DMS153 (cell line): ENCODE results near the gene MYH14.
"Not testable (repeated sequence)": the region's sequence is repeated elsewhere in the genome, so short reads cannot be mapped to it uniquely, and the experiment has no call there.

Experiments used
- DNase-seq: peaks from one replicate; lab custom pipeline; 2025; lab: John Stamatoyannopoulos, UW

Gene MYH14

DNA sequence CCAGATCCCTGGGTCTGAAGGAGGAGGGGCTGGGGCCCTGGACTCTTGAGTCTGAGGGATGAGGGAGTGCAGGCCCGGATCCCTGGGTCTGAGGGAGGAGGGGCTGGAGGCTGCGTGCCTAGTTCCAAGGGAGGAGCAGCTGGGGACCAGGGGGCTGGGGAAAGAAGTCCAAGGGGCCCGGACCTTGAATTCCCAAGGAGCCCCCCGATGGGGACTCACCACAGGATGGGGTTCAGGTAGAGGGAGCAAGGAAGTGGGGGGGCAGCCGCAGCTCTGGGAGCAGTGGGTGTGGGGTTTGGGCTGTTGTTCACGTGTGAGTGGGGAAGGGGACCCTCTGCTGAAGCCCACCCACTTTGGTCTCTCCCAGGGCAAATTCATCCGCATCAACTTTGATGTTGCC, 23.1 kb downstream of the MYH14 start:
- DNase-seq, result no peak

DNA sequence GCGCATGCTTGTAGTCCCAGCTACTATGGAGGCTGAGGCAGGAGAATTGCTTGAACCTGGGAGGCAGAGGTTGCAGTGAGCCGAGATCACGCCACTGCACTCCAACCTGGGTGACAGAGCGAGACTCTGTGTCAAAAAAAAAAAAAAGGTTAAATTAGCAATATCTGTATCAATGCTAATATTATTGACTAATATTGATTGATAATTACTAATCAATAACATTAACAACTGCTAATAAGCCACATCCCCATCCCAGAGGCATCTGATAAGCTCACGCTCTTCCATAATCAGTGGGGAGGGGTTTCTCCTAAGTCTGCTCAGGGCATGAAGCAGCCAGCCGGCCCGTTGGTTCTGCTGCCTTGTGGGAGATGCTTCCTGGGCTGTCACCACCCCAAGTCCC, 24.7 kb downstream of the MYH14 start:
- DNase-seq, result not testable (repeated sequence)

DNA sequence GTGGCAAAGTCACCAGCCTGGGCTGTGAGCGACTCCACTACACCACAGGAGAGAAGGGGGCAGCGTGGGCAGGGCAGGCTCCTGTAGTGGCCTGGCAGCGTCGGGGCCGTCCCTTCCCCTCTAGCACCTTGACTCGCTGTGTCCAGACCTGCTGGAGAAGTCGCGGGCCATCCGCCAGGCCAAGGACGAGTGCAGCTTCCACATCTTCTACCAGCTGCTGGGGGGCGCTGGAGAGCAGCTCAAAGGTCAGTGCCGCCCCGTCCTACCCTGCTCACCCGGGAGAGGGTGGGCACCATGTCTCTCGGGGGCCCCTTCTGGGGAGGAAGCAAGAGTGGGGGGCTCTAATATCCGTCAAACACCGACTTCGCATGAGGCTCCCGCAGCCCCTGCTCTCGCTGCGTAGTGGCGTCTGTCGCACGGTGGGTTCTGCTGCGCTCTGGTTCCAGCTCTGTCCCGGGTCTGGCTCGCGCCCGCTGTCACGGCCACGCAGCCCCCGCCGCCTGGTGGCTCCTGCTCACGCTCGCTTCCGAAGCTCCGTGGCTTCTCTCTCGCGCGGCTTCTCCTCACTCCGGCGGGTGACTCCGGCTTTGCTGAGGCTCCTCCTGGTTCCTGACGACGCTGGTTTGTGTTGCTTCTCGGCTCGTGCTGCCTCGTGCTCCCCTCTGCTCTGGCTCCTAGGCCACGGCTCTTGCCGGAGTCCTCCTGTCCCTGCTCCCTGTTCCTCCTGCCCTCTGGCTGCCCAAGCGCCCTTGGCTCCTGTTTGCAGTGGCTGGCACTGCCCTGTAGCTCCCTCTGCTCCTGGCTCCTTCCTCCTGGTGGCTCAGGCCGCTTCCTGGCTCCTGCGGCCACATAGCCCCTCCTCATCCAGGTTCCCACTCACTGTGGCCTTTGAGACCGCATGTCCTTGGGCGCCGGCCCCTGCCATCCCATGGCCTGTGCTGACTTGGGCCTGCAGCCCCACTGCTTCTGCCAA, 27.2 kb downstream of the MYH14 start:
- DNase-seq, result no peak

DNA sequence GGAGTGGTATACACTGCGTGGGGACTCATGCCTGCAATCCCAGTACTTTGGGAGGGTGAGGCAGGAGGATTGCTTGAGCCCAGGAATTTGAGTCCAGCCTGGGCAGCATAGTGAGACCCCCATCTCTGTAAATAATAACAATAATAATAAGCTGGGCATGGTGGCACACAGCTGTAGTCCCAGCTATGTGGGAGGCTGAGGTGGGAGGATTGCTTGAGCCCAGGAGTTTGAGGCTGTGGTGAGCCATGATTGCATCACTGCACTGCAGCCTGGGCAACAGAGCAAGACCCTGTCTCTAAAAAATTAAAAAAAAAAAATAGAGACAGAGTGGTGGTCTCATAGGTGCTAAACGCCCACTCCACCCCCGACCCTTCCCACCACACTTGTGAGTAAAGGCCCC, 28.0 kb downstream of the MYH14 start:
- DNase-seq, result not testable (repeated sequence)

DNA sequence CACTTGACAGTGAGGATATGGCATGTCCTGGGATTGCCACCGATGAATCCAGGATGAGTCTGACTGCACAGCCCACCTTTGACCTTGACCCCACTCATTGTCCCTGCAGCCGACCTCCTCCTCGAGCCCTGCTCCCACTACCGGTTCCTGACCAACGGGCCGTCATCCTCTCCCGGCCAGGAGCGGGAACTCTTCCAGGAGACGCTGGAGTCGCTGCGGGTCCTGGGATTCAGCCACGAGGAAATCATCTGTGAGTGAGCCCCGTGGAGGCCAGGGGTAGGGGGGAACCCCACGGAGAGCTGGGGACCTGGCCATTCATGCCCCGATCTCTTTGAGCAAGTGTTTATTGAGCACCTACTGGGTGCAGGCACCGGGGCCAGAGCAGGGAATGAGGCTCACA, 28.4 kb downstream of the MYH14 start:
- no peak for DNase-seq

DNA sequence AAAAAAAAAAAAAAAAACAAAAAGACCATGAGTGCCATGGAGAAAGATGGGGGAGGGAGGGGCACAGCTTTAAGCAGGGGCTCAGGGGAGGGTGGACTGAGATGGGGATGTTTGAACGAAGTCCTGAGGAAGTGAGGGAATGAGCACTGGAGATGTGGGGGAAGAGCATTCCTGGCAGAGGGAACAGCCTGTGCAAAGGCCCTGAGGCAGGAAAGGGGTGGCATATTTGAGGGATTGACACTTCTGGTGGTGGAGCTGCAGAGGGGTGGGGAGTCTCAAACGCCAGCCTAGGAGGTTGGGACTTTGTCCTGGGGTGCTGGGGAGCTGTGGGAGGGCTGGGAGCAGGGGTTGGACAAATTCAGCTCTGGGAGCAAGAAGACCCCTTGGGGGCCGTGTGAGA, 29.2 kb downstream of the MYH14 start:
- no peak for DNase-seq

DNA sequence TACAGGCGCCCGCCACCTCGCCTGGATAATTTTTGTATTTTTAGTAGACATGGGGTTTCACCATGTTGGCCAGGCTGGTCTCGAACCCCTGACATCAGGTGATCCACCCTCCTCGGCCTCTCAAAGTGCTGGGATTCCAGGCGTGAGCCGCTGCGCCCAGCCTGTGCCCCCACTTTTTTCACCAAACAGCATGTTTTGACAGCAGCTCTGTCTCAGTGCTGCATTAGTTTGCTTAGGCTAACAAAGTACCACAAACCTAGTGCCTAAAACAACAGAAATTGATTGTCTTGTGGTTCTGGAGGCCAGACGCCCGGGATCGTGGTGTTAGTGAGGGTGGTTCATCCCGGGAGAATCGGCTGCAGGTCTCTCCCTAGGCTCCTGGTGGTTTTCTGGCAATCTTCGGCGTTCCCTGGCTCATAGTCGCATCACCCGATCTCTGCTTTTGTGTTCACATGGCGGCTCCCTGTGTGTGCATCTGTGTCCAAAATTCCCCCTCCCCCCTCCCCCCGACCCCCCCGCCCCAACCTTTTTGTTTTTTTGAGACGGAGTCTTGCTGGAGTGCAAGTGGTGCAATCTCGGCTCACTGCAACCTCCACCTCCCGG, 30.0 kb downstream of the MYH14 start:
- no peak for DNase-seq

DNA sequence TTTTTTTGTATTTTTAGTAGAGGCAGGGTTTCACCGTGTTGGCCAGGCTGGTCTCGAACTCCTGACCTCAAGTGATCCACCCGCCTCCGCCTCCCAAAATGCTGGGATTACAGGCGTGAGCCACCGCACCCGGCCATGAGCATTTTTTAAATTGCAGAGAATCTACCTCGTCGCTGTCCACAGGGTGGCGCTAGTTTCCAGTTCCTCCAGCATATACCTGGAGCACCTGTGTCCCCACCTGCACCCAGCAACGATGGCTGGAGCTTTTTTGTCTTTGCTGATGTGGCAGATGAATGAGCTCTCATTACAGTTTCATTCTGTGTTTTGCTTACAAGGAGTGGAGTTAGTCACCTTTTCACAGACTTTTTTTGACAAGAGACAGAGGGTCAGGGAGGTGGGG, 34.1 kb downstream of the MYH14 start:
- DNase-seq, result not testable (repeated sequence)

DNA sequence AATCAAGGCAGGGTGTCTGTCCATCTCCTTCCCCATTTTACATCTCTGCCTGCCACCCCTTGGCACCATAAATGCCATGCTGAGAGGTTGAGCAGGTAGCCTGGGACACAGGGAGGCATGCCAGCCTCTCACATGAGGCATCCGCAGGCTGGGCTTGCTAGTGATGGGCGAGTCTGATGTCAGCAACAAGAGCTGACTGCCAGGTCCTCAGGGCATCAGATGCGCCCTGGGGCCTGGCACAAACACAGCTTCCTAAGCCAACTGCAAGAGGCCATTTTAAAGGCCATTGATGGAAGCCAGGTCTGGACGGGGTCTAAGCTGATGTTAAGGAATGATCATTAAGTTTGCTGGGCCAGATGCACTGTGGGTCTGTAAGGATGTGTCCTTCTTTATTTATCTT, 34.6 kb downstream of the MYH14 start:
- DNase-seq, result no peak

DNA sequence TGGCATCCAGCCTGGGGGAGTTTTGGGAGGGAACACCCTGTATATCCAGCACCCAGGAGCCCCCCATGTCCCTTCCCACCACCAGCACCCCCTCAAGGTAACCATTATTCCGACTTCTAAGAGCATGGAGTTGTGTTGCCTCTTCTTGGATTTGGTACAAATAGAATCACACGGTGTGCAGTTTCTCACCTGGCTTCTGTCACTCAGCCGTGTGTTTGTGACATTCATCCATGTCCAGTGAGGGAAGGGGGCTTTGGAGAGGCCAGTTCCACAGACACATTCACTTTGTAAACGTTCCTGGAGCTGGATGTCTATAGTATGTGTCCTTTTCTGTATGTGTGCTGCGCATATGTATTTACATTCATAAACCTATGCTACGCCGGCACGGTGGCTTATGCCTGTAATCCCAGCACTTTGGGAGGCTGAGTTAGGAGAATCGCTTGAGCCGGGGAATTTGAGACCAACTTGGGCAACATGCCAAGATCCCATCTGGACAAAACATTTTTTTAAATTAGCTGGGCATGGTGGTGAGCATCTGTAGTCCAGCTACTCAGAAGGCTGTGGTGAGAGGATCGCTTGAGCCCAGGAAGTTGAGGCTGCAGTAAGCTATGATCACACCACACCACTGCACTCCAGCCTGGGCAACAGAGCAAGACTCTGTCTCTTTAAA, 36.6 kb downstream of the MYH14 start:
- no peak for DNase-seq

DNA sequence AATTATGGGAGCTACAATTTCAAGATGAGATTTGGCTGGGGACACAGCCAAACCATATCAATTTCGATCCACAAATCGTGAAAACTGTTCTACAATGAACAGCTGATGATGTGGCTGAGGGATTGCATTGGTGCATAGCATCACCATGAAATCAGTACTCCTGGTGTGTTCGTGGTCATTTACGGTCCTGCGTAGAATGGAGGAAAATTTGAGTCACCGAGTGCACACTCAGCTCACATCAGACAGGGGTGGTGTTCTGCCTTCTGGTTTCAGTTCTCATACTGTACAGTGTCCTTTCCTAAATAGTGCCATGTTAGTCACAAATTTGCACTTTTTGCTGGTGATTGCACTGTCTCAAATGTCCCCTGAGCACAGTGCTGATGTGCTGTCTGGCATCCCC, 39.2 kb downstream of the MYH14 start:
- DNase-seq, result no peak

DNA sequence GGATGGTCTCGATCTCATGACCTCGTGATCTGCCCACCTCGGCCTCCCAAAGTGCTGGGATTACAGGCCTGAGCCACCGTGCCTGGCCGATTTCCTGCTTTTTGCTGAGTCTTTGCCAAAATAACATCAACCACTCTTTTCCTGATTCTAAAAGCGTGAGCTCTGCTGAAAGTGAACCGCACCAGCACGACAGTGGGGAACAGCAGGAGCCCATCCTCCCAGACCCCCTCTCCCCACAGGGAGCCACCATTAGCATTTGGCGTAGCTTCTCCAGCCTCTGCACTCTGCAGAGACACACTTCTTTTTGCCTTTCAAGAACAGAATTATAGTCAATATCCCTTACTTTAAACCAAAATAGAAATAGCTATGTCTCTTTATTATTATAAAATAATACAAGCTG, 41.3 kb downstream of the MYH14 start:
- DNase-seq, result no peak

DNA sequence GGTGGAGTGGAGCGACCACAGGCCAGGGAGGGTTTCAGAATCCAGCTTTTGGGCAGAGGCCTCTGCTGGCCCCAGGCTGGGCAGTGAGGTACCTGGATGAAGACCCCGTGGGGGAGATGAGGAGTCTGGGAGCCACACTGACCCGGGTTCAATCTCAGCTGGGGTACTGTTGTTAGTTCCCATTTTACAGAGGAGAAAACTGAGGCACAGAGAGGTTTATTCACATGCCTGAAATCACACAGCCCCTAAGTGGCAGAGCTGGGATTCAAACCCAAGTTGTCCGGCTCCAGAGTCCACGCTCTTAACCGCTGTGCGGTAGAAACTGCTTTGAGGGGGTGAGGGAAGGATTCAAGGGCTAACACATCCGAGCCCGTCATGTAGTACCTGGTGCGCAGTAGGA, 45.0 kb downstream of the MYH14 start:
- DNase-seq, result no peak

DNA sequence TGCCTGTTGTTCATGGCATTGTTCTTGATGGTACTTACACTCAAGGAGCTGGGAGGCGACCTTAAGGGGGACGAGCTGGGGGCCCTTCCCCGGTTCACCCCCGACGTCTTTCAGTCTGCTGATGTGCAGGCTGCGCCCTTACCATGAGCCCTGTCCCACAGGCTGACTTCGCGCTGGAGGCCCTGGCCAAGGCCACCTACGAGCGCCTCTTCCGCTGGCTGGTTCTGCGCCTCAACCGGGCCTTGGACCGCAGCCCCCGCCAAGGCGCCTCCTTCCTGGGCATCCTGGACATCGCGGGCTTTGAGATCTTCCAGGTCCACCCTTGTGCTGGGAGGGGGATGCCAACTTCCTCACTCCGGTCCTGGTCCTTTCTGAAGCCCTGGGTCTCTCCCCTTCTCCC, 45.4 kb downstream of the MYH14 start:
- no peak for DNase-seq

DNA sequence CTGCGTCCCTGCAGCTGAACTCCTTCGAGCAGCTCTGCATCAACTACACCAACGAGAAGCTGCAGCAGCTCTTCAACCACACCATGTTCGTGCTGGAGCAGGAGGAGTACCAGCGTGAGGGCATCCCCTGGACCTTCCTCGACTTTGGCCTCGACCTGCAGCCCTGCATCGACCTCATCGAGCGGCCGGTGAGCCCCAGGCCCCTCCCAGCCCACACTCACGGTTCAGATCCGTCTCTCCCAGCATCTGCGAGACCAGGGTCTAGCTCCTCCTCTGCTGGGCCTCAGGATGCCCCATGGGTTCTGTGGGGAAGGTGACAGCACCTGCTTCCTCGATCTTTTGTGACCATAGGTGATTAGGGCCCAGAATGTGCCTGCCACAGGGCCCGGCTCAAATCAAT, 46.2 kb downstream of the MYH14 start:
- DNase-seq, result no peak

DNA sequence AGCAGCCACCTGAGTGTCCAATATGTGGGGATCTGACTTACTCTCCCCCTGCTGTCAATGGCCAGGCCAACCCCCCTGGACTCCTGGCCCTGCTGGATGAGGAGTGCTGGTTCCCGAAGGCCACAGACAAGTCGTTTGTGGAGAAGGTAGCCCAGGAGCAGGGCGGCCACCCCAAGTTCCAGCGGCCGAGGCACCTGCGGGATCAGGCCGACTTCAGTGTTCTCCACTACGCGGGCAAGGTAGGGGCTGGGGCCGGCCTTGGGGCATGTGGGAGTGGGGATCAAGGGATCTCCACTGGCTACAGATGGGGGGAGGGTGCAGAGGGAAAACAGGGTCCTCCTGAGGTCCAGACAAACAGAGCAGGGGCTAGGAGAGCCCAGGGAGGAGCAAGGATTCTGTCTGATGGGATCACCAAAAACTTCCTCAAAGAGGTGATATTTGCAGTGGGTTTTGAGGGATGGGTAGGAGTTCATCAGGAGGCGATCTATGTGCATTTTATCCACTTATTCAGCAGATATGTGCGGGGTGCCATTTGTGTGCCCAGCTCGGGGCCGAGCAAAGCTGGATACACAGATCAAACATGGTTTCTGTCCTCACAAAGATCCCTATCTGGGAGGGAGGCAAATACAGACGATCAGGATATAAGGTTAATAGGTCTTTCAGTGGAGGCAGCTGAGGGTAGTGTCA, 47.2 kb downstream of the MYH14 start:
- DNase-seq, result no peak

DNA sequence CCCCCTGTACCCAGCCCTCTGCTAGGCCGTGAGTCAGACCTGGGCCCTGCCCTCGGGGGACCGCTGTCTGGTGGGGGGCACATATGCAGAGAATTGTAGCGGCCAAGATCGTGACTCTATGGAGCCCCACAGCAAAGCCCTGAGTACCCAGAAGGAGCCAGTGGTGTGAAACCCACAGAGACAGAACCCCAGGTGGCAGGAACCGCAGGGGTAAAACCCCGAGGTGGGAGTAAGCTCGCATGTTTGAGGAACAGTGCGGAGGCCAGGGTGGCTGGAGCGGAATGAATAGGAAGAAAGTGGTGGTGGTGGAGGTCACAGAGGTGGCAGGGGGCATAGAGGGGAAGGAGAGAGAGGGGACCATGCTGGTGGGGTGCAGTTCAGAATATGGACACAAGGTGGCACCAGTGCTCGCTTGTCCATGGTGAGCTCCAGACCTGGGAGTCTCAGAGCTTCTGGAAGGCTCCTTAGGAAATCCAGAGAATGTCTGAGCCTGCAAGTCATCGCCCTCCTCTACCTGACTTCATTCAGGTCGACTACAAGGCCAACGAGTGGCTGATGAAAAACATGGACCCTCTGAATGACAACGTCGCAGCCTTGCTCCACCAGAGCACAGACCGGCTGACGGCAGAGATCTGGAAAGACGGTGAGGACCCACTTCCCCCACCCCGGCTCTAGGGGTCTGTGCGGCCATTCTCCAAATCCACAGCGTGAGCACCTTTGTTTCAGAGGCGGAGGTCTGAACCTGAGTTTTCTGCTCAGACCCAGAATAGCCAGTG, 48.9 kb downstream of the MYH14 start:
- no peak for DNase-seq

DNA sequence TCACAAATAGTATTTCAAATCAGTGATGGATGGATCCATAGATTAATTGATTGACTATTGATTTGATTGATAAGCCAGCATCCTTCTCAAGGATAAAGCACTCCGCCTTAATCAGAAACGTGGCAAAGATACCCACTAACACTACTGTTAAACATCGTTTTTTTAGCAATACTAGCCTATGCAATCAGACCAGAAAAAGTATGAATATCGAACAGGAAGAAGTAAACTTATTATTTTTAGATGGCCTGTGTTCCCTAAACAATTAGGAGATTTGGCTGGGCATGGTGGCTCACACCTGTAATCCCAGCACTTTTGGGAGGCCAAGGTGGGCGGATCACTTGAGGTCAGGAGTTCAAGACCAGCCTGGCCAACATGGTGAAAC, 49.5 kb downstream of the MYH14 start:
- DNase-seq, result no peak

DNA sequence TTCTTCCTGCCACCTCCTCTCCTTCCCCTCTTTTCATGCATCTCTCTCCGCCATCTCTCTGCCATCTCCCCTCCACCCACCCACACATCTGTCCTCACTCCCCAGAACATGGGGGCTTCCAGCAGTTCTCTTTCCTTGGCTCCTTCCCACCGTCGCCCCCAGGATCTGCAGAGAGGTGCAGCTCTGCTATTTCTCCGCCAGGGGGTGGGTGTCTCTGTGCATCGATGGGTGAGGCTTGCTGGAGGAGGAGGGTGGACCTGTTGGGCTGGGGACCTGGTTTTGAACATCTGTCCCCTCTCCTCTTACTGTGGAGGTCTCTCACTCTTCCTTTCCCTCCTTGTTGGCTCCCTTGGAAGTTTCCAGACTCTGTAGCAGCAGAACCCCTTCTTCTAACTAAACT, 51.7 kb downstream of the MYH14 start:
- no peak for DNase-seq

DNA sequence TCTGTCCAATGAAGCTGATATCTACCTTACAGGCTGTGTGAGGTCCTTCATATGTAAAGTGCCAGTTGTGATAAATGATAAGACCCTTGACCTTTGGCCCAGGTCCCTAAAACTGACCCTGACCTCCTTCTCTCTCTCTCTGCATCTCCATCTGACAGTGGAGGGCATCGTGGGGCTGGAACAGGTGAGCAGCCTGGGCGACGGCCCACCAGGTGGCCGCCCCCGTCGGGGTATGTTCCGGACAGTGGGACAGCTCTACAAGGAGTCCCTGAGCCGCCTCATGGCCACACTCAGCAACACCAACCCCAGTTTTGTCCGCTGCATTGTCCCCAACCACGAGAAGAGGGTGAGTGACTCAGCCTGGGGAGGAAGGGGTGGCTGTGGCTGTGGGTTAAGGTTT, 53.7 kb downstream of the MYH14 start:
- no peak for DNase-seq

DNA sequence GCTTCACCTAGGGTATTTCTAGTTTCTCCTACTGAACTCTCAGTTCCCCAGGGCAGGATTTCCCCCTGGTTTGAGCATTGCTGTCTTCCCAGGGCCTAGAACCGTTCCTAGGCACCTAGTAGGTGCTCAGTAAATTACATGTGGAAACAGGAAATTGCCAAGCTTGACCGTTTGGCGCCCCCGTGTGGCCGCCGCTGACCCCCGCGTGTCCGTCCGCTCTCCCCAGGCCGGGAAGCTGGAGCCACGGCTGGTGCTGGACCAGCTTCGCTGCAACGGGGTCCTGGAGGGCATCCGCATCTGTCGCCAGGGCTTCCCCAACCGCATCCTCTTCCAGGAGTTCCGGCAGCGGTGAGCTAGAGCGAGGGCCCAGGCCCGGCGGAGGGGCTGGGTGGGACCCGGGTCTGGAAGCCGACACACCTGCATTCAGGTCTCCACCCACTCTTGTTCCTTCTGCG, 55.5 kb downstream of the MYH14 start:
- DNase-seq, result no peak
